ENCODE data around the gene DNAH12. TPM values are rescaled to one million over a fixed set of nuclear protein-coding genes. Genes with fewer than 3 reads are reported as not detected.

DNAH12 gene
- total RNA-seq, 1 donor from 2014 or later = 0.22 TPM

- Mint-ChIP-seq H3K9me3 (ENCODE audit: unreplicated experiment) (peaks cover 2% of the 10 kb centered on the region), H3K27ac (ENCODE audit: unreplicated experiment) (no peak overlapping the region), H3K36me3 (ENCODE audit: unreplicated experiment) (peaks cover 38% of the 10 kb centered on the region), H3K4me1 (ENCODE audit: low read depth, unreplicated experiment) (no peaks in the 10 kb centered on the region), H3K27me3 (ENCODE audit: unreplicated experiment) (no peaks in the 10 kb centered on the region), H3K4me3 (ENCODE audit: unreplicated experiment) (no peak overlapping the region)
- no peak for TF ChIP-seq CTCF (IDR thresholded peaks at IDR 0.05; ENCODE audit: partially characterized antibody, unreplicated experiment)
- no peak for DNase-seq
These were observed 282.2 kb downstream of the DNAH12 start for GRCh38 chr3:57261929-57262328.

- Mint-ChIP-seq H3K4me3 (ENCODE audit: unreplicated experiment) (no peak overlapping the region), H3K4me1 (ENCODE audit: low read depth, unreplicated experiment) (no peaks in the 10 kb centered on the region), H3K27ac (ENCODE audit: unreplicated experiment) (no peak overlapping the region), H3K36me3 (ENCODE audit: unreplicated experiment) (peaks cover 33% of the 10 kb centered on the region), H3K9me3 (ENCODE audit: unreplicated experiment) (peaks cover 2% of the 10 kb centered on the region), H3K27me3 (ENCODE audit: unreplicated experiment) (no peaks in the 10 kb centered on the region)
- no peak for TF ChIP-seq CTCF (IDR thresholded peaks at IDR 0.05; ENCODE audit: partially characterized antibody, unreplicated experiment)
- no peak for DNase-seq
These were observed 283.0 kb downstream of the DNAH12 start for GRCh38 chr3:57261119-57261518.

- TF ChIP-seq CTCF (IDR thresholded peaks at IDR 0.05; ENCODE audit: partially characterized antibody, unreplicated experiment) = no peak
- no peak for DNase-seq
- Mint-ChIP-seq H3K36me3 (ENCODE audit: unreplicated experiment) (peaks cover 14% of the 10 kb centered on the region), H3K4me3 (ENCODE audit: unreplicated experiment) (no peak overlapping the region), H3K27ac (ENCODE audit: unreplicated experiment) (no peak overlapping the region), H3K9me3 (ENCODE audit: unreplicated experiment) (peaks cover 2% of the 10 kb centered on the region), H3K4me1 (ENCODE audit: low read depth, unreplicated experiment) (peaks cover 1% of the 10 kb centered on the region), H3K27me3 (ENCODE audit: unreplicated experiment) (no peaks in the 10 kb centered on the region)
These were observed 286.5 kb downstream of the DNAH12 start for GRCh38 chr3:57257678-57258077.

- TF ChIP-seq CTCF (IDR thresholded peaks at IDR 0.05; ENCODE audit: partially characterized antibody, unreplicated experiment) = no peak
- H3K27me3 Mint-ChIP-seq (ENCODE audit: unreplicated experiment) = no peaks in the 10 kb centered on the region
These were observed 287.3 kb downstream of the DNAH12 start for GRCh38 chr3:57256844-57257243.

GRCh38 chr3:57252404-57252803 is 291.7 kb downstream of the DNAH12 start:
- TF ChIP-seq CTCF (IDR thresholded peaks at IDR 0.05; ENCODE audit: partially characterized antibody, unreplicated experiment) = no peak
- Mint-ChIP-seq H3K27ac (ENCODE audit: unreplicated experiment) (no peak overlapping the region), H3K4me3 (ENCODE audit: unreplicated experiment) (no peak overlapping the region), H3K36me3 (ENCODE audit: unreplicated experiment) (no peaks in the 10 kb centered on the region), H3K27me3 (ENCODE audit: unreplicated experiment) (no peaks in the 10 kb centered on the region), H3K9me3 (ENCODE audit: unreplicated experiment) (no peaks in the 10 kb centered on the region), H3K4me1 (ENCODE audit: low read depth, unreplicated experiment) (peaks cover 4% of the 10 kb centered on the region)
- DNase-seq = no peak

More at GRCh38 chr3:57256844-57257243, 287.3 kb downstream of the DNAH12 start:
- DNase-seq = no peak
- no peak overlapping the region for H3K27ac Mint-ChIP-seq (ENCODE audit: unreplicated experiment)
- H3K36me3 Mint-ChIP-seq (ENCODE audit: unreplicated experiment) = peaks cover 6% of the 10 kb centered on the region
- H3K4me1 Mint-ChIP-seq (ENCODE audit: low read depth, unreplicated experiment) = peaks cover 4% of the 10 kb centered on the region
- H3K9me3 Mint-ChIP-seq (ENCODE audit: unreplicated experiment) = peaks cover 2% of the 10 kb centered on the region
- no peak overlapping the region for H3K4me3 Mint-ChIP-seq (ENCODE audit: unreplicated experiment)

Measured in glutamatergic neuron (in vitro differentiated cells).